AG09309 (cell line): Measurements from ENCODE around the gene PTER.

Experiments used
- DNase-seq: peaks from one replicate; pipeline ENCODE4 v3.0.0-alpha.2; 2010; ENCODE audit warnings: low read depth
- H3K4me3 ChIP-seq: 2 replicates; pipeline ENCODE4 v1.5.1; 2011; ENCODE audit warnings: mild to moderate bottlenecking, low read depth, low read length, moderate library complexity; ENCODE audit not compliant: control insufficient read depth
- TF ChIP-seq, protein P1 (sequence below): IDR thresholded peaks from 2 replicates; pipeline ENCODE4 v1.5.1; 2011; ENCODE audit warnings: mild to moderate bottlenecking, low read depth, low read length, inconsistent platforms; ENCODE audit not compliant: insufficient read depth, control insufficient read depth; ENCODE audit errors: missing control alignments

PTER gene

DNA sequence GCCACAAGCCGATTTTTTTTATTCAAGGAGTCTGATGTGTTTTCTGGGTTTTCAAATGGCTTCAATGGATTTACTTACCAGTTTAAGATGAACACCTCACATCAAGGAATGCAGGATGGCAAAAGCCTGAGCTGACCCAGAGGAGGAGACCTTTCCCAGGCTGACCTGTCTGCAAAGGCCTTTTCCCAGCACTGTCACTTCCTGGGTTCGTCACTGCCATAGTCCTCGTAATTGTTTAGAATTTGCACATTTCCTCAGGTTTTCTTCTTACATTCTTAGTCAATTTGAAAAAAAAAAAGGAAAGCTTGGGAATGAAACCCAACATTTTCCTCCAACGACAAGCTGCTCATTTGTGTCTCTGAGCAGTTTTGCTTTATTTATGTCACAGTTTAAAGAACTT, 42.0 kb downstream of the PTER start:
- DNase-seq = no peak
- TF ChIP-seq, protein P1, sequence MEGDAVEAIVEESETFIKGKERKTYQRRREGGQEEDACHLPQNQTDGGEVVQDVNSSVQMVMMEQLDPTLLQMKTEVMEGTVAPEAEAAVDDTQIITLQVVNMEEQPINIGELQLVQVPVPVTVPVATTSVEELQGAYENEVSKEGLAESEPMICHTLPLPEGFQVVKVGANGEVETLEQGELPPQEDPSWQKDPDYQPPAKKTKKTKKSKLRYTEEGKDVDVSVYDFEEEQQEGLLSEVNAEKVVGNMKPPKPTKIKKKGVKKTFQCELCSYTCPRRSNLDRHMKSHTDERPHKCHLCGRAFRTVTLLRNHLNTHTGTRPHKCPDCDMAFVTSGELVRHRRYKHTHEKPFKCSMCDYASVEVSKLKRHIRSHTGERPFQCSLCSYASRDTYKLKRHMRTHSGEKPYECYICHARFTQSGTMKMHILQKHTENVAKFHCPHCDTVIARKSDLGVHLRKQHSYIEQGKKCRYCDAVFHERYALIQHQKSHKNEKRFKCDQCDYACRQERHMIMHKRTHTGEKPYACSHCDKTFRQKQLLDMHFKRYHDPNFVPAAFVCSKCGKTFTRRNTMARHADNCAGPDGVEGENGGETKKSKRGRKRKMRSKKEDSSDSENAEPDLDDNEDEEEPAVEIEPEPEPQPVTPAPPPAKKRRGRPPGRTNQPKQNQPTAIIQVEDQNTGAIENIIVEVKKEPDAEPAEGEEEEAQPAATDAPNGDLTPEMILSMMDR = no peak
- no peak overlapping the region for H3K4me3 ChIP-seq

DNA sequence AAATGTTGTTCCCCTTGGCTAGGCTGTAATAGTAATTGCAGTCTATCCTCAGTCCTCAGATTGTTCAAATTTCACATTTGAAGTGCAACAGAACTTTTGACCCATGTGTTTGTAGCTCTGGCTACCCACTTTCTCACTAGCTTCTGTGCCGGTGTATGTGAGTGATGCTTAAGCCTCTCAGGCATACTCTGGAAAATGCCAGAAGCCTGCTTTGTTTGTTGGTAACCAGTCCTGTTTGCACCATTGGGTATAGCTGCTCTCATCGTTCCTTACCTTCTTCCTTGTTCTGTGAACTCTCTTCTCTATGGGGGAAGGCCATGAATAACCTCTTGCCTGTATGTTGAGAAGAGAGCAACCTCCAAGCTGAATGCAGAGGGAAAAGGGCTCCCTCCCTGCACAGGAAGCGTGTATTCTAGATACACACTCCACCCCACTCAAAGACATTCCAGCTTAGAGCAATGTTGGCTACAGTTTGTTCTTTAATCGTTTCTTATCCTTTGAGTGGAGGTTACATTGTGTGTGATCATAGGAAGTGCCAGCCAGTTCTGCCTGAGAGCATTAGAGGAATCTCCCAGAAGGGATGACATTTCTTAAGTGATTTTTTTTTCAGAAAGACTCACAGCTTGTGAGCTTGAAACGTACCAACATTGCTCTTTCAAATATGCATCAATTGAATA, 44.4 kb downstream of the PTER start:
- no peak for DNase-seq

DNA sequence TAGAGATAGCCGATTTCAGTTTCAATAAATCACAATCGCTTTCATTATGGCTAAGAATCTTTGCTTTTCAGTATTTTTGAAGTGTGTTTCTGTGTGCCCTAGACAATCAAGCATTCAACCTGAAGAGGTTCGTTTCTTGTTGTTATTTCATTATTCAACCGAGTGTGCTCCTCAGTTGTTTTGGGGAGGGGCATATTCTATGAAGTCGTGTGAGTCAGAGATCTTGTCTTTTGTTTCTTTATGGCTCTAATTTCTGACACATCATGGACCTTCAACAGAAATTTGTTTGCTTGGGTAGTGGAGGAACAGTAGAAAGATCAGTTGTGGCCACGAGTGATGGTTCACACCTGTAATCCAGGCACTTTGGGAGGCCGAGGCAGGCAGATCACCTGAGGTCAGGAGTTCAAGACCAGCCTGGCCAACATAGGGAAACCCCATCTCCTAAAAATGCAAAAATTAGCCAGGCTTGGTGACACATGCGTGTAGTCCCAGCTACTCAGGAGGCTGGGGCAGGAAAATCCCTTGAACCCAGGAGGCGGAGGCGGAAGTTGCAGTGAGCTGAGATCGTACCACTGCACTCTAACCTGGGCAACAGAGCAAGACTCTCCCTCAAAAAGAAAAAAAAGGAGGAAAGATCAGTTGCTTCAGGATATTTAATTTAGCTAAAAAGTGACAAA, 46.6 kb downstream of the PTER start:
- H3K4me3 ChIP-seq = no peak overlapping the region
- TF ChIP-seq, protein P1 = no peak
- no peak for DNase-seq

More for the DNA sequence above, 44.4 kb downstream of the PTER start:
- H3K4me3 ChIP-seq = no peak overlapping the region
- TF ChIP-seq, protein P1 = no peak

DNA sequence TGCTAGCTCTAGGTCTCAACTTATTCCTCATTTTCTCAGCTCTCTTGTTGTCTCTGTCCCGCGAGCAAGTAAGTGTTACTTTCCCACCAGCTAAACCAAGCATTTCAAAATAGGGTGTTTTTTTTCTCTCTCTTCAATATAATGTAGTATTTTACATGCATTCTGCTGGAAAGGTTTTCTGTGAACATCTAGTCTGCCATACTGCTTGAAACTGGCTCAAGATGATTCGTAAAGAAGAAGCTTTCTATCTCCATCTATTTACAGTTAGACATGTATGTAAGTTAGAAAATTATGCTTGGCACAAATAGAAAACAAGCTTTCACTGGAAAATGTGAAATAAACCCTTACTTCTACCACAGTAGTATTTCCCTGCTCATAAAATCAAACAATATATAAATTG, 53.7 kb downstream of the PTER start:
- TF ChIP-seq, protein P1 = no peak
- no peak overlapping the region for H3K4me3 ChIP-seq
- no peak for DNase-seq

DNA sequence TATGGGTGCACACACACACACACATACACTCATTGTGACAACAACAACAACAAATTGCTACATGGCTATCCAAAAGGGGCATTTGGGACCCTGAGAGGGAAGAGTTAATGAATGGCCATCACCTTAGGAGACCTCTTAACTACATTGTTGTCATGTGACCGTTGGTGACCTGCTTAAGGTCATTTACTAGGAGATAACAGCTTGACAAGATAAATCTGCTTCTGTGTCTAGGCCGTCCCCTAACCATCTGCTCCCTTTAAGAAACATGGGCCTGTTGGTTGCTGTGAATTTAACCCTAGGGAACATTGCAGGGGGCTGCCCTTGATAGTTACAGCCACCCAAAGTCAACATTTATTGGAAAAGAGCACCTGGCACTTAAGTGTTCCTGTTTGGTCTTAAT, 55.1 kb downstream of the PTER start:
- TF ChIP-seq, protein P1 = no peak
- no peak for DNase-seq
- H3K4me3 ChIP-seq = no peak overlapping the region

DNA sequence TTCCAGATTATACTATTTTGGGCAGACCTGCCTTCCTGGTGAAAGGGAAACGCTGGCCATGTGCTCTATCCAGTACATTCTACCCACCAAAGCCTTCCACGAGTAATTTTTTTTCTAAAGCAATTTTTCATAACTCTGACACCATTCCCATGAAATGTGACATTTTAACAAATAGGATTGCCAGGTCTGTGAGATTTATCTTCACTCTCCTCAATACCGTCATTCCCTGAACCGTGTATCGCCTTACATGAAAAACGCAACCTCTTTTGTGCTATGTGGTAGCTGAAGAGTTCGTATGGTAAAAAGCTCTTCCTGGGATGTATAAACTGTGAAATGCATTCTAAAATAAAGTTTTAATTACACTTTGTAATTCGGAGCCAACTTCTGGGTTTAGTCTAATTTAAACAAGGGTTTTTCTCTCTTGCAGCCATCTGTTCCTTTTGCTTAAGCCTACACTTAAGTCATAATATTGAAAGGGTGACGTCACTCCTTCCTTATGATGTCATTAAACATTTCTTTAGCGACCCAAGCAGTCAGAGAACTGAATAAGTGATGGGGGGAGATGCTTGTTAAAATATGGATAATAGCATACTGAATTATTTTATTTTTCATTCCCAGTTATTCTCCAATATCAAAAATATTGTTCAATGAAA, 57.2 kb downstream of the PTER start:
- DNase-seq = no peak
- TF ChIP-seq, protein P1 = no peak
- no peak overlapping the region for H3K4me3 ChIP-seq
